GM19351 (cell line): Measurements from ENCODE around the gene GGT1.
"Not testable (repeated sequence)": the region's sequence is repeated elsewhere in the genome, so short reads cannot be mapped to it uniquely, and the experiment has no call there.

Experiments used
- ATAC-seq: cut with Tn5 transposase; IDR thresholded peaks from one replicate; pipeline ENCODE4 v1.9.1; 2021; ENCODE audit warnings: mild to moderate bottlenecking, moderate library complexity; ENCODE audit not compliant: unreplicated experiment

GGT1 gene

GRCh38 chr22:24602847-24603769 is at the start of gene GGT1:
Gene GGT1, plus strand, starts transcription at chr22:24603193. Its CDS starts 7,889 bp downstream, at chr22:24611082.
- not testable (repeated sequence) for ATAC-seq

DNA sequence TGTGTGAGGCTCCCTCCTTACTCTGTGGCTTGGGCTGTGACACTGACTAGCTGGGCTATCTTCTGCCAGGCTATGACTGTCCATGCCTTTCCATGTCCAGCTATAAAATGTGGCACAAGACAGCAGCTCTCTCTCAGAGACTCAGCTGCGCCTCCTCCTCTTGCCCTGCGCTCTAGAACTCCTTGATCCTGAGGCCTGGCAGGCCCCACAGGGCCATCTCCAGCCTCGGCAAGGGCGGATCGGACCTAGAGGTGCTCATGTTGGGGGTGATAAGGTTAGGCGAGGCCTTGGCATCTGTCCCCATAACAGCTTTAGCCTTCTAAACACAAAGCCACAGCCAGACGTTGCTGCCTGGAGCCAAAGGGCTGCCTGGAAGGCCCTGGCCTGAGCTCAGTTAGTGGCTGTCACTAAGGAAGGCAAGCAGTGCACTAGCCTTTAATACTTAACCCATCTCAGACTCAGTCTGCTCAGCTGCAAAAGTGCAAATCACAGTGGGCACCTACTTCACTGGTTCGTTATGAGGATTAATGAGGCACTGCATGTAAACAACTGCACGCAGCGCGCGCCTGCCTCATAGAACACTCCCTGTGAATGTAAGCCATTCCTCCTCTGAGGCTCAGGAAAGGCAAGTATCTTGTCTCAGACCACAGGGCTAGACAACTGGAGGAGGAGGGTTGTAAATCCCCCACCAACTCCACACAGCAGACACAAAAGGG is 49.2 kb upstream of the GGT1 start:
- ATAC-seq, result no peak

- ATAC-seq, result peak; percentile 11
Measured at GRCh38 chr22:24554313-24555164, 48.5 kb upstream of the GGT1 start, which contains the start of gene GUCD1. Gene GUCD1, minus strand, starts transcription at chr22:24555138. Its CDS starts 147 bp downstream, at chr22:24554991.

- ATAC-seq, result peak; percentile 73
Measured at GRCh38 chr22:24555165-24556039, 47.6 kb upstream of the GGT1 start, which contains the start of gene SNRPD3. Gene SNRPD3, plus strand, starts transcription at chr22:24555999. Its CDS starts 1,676 bp downstream, at chr22:24557675.

- no peak for ATAC-seq
Measured at GRCh38 chr22:24559471-24559870, 43.5 kb upstream of the GGT1 start.

- no peak for ATAC-seq
Measured at GRCh38 chr22:24563246-24563645, 39.7 kb upstream of the GGT1 start.

- ATAC-seq, result no peak
Measured at GRCh38 chr22:24564376-24565058, 38.5 kb upstream of the GGT1 start.

- no peak for ATAC-seq
Measured at GRCh38 chr22:24565077-24565476, 37.9 kb upstream of the GGT1 start.

- ATAC-seq, result no peak
Measured at GRCh38 chr22:24566899-24567511, 36.0 kb upstream of the GGT1 start.

GRCh38 chr22:24567668-24568067 is 35.3 kb upstream of the GGT1 start:
- ATAC-seq, result no peak

DNA sequence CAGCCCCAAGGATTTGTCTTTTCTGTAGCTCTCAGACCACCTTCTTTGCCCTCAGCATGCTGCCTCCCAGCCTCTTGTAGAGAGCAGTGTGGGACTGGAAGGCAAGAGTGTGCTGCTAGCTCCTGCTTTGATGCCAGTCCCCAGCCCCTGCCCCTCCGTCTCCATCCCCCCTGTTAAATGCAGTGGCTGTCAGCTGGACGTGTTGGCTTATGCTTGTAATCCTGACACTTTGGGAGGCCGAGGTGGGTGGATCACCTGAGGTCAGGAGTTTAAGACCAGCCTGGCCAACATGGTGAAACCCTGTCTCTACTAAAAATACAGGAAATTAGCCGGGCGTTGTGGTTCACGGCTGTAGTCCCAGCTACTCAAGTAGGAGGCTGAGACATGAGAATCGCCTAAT is 31.7 kb upstream of the GGT1 start:
- no peak for ATAC-seq

DNA sequence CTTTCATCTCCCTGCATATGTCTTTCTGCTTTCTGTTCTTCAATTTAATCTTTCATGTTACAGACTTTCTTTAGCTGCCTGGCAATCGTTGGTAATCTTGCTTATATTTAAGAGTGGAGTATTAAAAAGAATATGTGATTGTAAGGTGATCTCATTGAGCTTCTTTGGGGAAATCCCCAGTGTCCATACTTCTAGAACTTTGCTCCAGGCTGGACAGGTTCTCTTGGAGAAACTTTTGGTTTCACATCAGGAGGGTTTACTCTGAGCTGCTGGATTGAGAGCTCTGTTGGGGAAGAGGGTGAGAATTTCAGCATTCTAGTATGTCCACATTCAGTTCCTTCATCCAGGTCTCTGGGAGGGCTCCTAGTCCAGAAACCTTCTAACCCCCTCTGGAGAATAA is 26.2 kb upstream of the GGT1 start:
- no peak for ATAC-seq

GRCh38 chr22:24578355-24579257 is 24.4 kb upstream of the GGT1 start:
- no peak for ATAC-seq

DNA sequence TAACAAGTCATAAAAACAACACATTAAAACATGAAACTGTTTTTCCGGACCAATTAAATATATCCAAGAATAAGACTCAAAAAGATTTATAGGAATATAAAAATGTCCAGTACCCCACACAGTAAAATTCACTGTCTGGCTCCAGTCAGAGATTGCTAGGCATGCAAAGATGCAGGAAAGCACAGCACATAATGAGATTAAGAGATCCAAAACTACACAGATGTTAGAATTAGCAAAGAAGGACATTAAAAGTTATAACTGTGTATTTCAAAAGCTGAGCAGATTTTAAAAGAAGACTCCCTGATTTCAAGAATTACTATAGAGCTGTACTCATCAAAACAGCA is 23.8 kb upstream of the GGT1 start:
- no peak for ATAC-seq

DNA sequence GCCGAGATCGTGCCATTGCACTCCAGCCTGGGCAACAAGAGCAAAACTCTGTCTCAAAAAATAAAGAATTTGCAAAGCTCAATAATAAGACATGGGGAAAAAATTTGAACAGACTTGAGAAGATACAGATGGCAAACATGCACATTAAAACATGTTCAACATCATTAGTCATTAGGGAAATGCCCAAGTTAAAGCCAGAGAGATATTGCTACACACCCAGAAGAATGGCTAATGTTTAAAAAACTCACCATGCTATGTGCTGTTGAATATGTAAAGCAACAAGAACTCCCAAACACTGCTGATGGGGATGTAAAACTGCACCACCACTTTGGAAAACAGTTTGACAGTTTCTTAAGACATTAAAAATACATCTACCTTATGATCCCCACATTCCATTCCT is 22.7 kb upstream of the GGT1 start:
- ATAC-seq, result no peak

- ATAC-seq, result no peak
Measured at GRCh38 chr22:24582056-24582814, 20.8 kb upstream of the GGT1 start.
